ENCODE data around the gene BRWD1. TPM values are rescaled to one million over a fixed set of nuclear protein-coding genes. Genes with fewer than 3 reads are reported as not detected.

BRWD1 gene
- total RNA-seq, 6 experiments from 2014 or later, result 18.6 to 26.7 (median 21.9) TPM

- Histone ChIP-seq H3K9me3 (no peaks in the 10 kb centered on the region), H3K4me1 (peaks cover 0 to 16% (median 4%) of the 10 kb centered on the region in 4 donors), H3K4me3 (no peak overlapping the region), H3K27ac (no peak overlapping the region), H3K36me3 (peaks cover 0 to 6% (median 0%) of the 10 kb centered on the region in 4 donors), H3K27me3 (no peaks in the 10 kb centered on the region)
- ATAC-seq (no peak), DNase-seq (no peak)
- 60% methylated on average over 6 of the region's 9 CpGs for WGBS (ENCODE audit: insufficient coverage, low coverage, low lambda C conversion rate, missing lambda C conversion rate)
- intact Hi-C loops (cut with DNase I), result loop anchor here in 1 of 2 donors (10.0 kb wide), 1 partner anchor 69 kb away; a partner anchor contains a TSS
- TF ChIP-seq POLR2A (IDR thresholded peaks at IDR 0.05) (no peak), CTCF (IDR thresholded peaks at IDR 0.05) (no peak)
Observed at GRCh38 chr21:39315603-39316445, 2.4 kb upstream of the BRWD1 start.

GRCh38 chr21:39314143-39315027 lies 953 bp upstream of the BRWD1 start:
- no peaks in the 10 kb centered on the region for H3K27me3 ChIP-seq
- peaks cover 0 to 10% (median 5%) of the 10 kb centered on the region in 4 donors for H3K36me3 ChIP-seq
- WGBS (ENCODE audit: insufficient coverage, low coverage, low lambda C conversion rate, missing lambda C conversion rate), result 2% methylated on average over 24 of the region's 43 CpGs
- peaks cover 0 to 16% (median 4%) of the 10 kb centered on the region in 4 donors for H3K4me1 ChIP-seq
- peak overlapping the region; percentile 93 to 99 (median 93) for H3K27ac ChIP-seq
- intact Hi-C loops (cut with DNase I), result loop anchor here in 1 of 2 donors (10.0 kb wide), 1 partner anchor 70 kb away; a partner anchor contains a TSS
- H3K4me3 ChIP-seq, result peak overlapping the region; percentile 81 to 88 (median 86)
- TF ChIP-seq POLR2A (IDR thresholded peaks at IDR 0.05), result no peak
- H3K9me3 ChIP-seq, result no peaks in the 10 kb centered on the region
- DNase-seq (peak in 2 of 3 donors; percentile 50 to 52), ATAC-seq (peak; percentile 3 to 21 (median 10))

GRCh38 chr21:39313042-39313570 lies 326 bp downstream of the BRWD1 start:
- intact Hi-C loops (cut with DNase I), result loop anchor here in 1 of 2 donors (10.0 kb wide), 1 partner anchor 72 kb away; a partner anchor contains a TSS
- TF ChIP-seq CTCF (IDR thresholded peaks at IDR 0.05) (no peak), POLR2A (IDR thresholded peaks at IDR 0.05) (no peak)
- H3K36me3 ChIP-seq, result peaks cover 0 to 10% (median 5%) of the 10 kb centered on the region in 4 donors
- no CpG with 5 or more reads among the region's 71 CpGs for WGBS (ENCODE audit: insufficient coverage, low coverage, low lambda C conversion rate, missing lambda C conversion rate)
- no peaks in the 10 kb centered on the region for H3K9me3 ChIP-seq
- peaks cover 0 to 16% (median 4%) of the 10 kb centered on the region in 4 donors for H3K4me1 ChIP-seq
- peak overlapping the region; percentile 81 to 88 (median 86) for H3K4me3 ChIP-seq
- no peaks in the 10 kb centered on the region for H3K27me3 ChIP-seq
- ATAC-seq (peak in 3 of 4 donors; percentile 3 to 26 (median 4)), DNase-seq (peak; percentile 56 to 68 (median 61))
- H3K27ac ChIP-seq, result peak overlapping the region; percentile 93 to 99 (median 93)

- H3K9me3 ChIP-seq, result no peaks in the 10 kb centered on the region
- intact Hi-C loops (cut with DNase I), result loop anchor here in 1 of 2 donors (10.0 kb wide), 1 partner anchor 72 kb away; a partner anchor contains a TSS
- H3K36me3 ChIP-seq, result peaks cover 0 to 10% (median 5%) of the 10 kb centered on the region in 4 donors
- H3K27me3 ChIP-seq, result no peaks in the 10 kb centered on the region
- TF ChIP-seq POLR2A (IDR thresholded peaks at IDR 0.05) (no peak), CTCF (IDR thresholded peaks at IDR 0.05) (no peak)
- peaks cover 0 to 13% (median 4%) of the 10 kb centered on the region in 4 donors for H3K4me1 ChIP-seq
- 3% methylated on average over 20 of the region's 65 CpGs for WGBS (ENCODE audit: insufficient coverage, low coverage, low lambda C conversion rate, missing lambda C conversion rate)
- DNase-seq (peak; percentile 95 to 96 (median 95)), ATAC-seq (peak; percentile 87 to 94 (median 90))
- peak overlapping the region; percentile 93 to 99 (median 93) for H3K27ac ChIP-seq
- H3K4me3 ChIP-seq, result peak overlapping the region; percentile 81 to 88 (median 86)
Observed at GRCh38 chr21:39312112-39313041, 1.1 kb downstream of the BRWD1 start.
